Measurements from ENCODE around the gene RPS6KA2.

The RPS6KA2 gene

GRCh38 chr6:166643891-166644590 lies 17.0 kb upstream of the RPS6KA2 start:
- Histone ChIP-seq H3K36me3 (ENCODE audit: control insufficient read depth, insufficient read depth, low read length) (no peaks in the 10 kb centered on the region), H3K27me3 (replicated peaks; ENCODE audit: control insufficient read depth, insufficient read depth, low read length) (no peaks in the 10 kb centered on the region; the same call in 1 of the 2 replicates), H3K4me3 (replicated peaks; ENCODE audit: low read depth, low read length) (no peak overlapping the region)
- TF ChIP-seq CTCF (IDR thresholded peaks at IDR 0.05; ENCODE audit: insufficient read depth, low read length, poor library complexity, severe bottlenecking): no peak
- DNase-seq (ENCODE audit: extremely low read depth, insufficient read length): no peak

- Histone ChIP-seq H3K4me3 (replicated peaks; ENCODE audit: low read depth, low read length) (no peak overlapping the region), H3K27me3 (replicated peaks; ENCODE audit: control insufficient read depth, insufficient read depth, low read length) (no peaks in the 10 kb centered on the region; the same call in 1 of the 2 replicates), H3K36me3 (ENCODE audit: control insufficient read depth, insufficient read depth, low read length) (no peaks in the 10 kb centered on the region)
- TF ChIP-seq CTCF (IDR thresholded peaks at IDR 0.05; ENCODE audit: insufficient read depth, low read length, poor library complexity, severe bottlenecking): no peak
- DNase-seq (ENCODE audit: extremely low read depth, insufficient read length): no peak
These were observed 15.6 kb upstream of the RPS6KA2 start for GRCh38 chr6:166642646-166643045.

GRCh38 chr6:166640342-166641043 lies 13.4 kb upstream of the RPS6KA2 start:
- no peak for TF ChIP-seq CTCF (IDR thresholded peaks at IDR 0.05; ENCODE audit: insufficient read depth, low read length, poor library complexity, severe bottlenecking)
- H3K4me3 ChIP-seq (replicated peaks; ENCODE audit: low read depth, low read length): no peak overlapping the region
- DNase-seq (ENCODE audit: extremely low read depth, insufficient read length): no peak
- no peaks in the 10 kb centered on the region; the same call in 1 of the 2 replicates for H3K27me3 ChIP-seq (replicated peaks; ENCODE audit: control insufficient read depth, insufficient read depth, low read length)
- H3K36me3 ChIP-seq (ENCODE audit: control insufficient read depth, insufficient read depth, low read length): no peaks in the 10 kb centered on the region

- no peak overlapping the region for H3K4me3 ChIP-seq (replicated peaks; ENCODE audit: low read depth, low read length)
- TF ChIP-seq CTCF (IDR thresholded peaks at IDR 0.05; ENCODE audit: insufficient read depth, low read length, poor library complexity, severe bottlenecking): no peak
- no peak for DNase-seq (ENCODE audit: extremely low read depth, insufficient read length)
- no peaks in the 10 kb centered on the region; the same call in 1 of the 2 replicates for H3K27me3 ChIP-seq (replicated peaks; ENCODE audit: control insufficient read depth, insufficient read depth, low read length)
- H3K36me3 ChIP-seq (ENCODE audit: control insufficient read depth, insufficient read depth, low read length): no peaks in the 10 kb centered on the region
These were observed 12.9 kb upstream of the RPS6KA2 start for GRCh38 chr6:166639921-166640320.

- Histone ChIP-seq H3K4me3 (replicated peaks; ENCODE audit: low read depth, low read length) (no peak overlapping the region), H3K36me3 (ENCODE audit: control insufficient read depth, insufficient read depth, low read length) (no peaks in the 10 kb centered on the region), H3K27me3 (replicated peaks; ENCODE audit: control insufficient read depth, insufficient read depth, low read length) (no peaks in the 10 kb centered on the region; the same call in 1 of the 2 replicates)
- no peak for TF ChIP-seq CTCF (IDR thresholded peaks at IDR 0.05; ENCODE audit: insufficient read depth, low read length, poor library complexity, severe bottlenecking)
- no peak for DNase-seq (ENCODE audit: extremely low read depth, insufficient read length)
These were observed 11.5 kb upstream of the RPS6KA2 start for GRCh38 chr6:166638573-166638964.
